HCT116 (cell line): Measurements from ENCODE around the gene DDX24. TPM values are rescaled to one million over a fixed set of nuclear protein-coding genes. Genes with fewer than 3 reads are reported as not detected.

Experiments used
- ATAC-seq: fragments of 200-7000 bp; cut with Tn5 transposase; 2 replicates; pipeline ENCODE4 v1.9.1; 2020; ENCODE audit warnings: mild to moderate bottlenecking, moderate library complexity
- BruUV-seq: library from RNA; stranded (reverse); fragments of 400-500 nt; replicated peaks from 2 replicates; lab custom pipeline; 2021; lab: Mats Ljungman, UMichigan
- CTCF ChIA-PET: fragments of 300-600 bp; sonication (Branson Sonifier 250); formaldehyde crosslinking; loops from one replicate; lab custom pipeline; 2021; ENCODE audit warnings: antibody characterized with exemption; lab: Charles Lee
- POLR2A ChIA-PET: fragments of 300-600, 350-600 bp; sonication (Branson Sonifier 250); formaldehyde crosslinking; loops from one replicate; lab custom pipeline; 2021; ENCODE audit warnings: antibody characterized with exemption; lab: Charles Lee
- RAD21 ChIA-PET, 2 experiments: fragments of 300-600 bp; sonication (Branson Sonifier 250); formaldehyde crosslinking; loops; one replicate each; lab custom pipeline; 2023; ENCODE audit warnings: low total read pairs in 2 of 2; ENCODE audit not compliant: uncharacterized antibody in 2 of 2, unreplicated experiment in 2 of 2, low non-redundant PET in 1 of 2; lab: Charles Lee
- DNase-seq: peaks from one replicate; pipeline ENCODE4 v3.0.0-alpha.2; 2010; ENCODE audit warnings: low read depth, low spot score
- H2AFZ ChIP-seq: fragments of 200-600 bp; shearing (Covaris generic), sonication (generic); 2 replicates; pipeline ENCODE4 v1.6.1; 2017; ENCODE audit warnings: low read depth, mixed run types, mixed read lengths, antibody characterized with exemption, low read length; ENCODE audit not compliant: poor library complexity, severe bottlenecking
- H3K27ac ChIP-seq: 2 replicates; pipeline ENCODE4 v1.5.1; 2012; ENCODE audit warnings: low read depth, low read length
- H3K27me3 ChIP-seq: fragments of 200-600 bp; sonication (generic); 2 replicates; pipeline ENCODE4 v1.6.1; 2016; ENCODE audit warnings: mixed run types, low read length, mixed read lengths; ENCODE audit not compliant: insufficient read depth
- H3K36me3 ChIP-seq, 2 experiments: fragments of 200-500 bp in 1 of 2; fragments of 200-600 bp in 1 of 2; sonication (Bioruptor generic) in 1 of 2; sonication (generic) in 1 of 2; 2 replicates each; pipeline versions ENCODE4 v1.5.1 to v1.6.1; 2014 to 2016; ENCODE audit warnings: low read length in 2 of 2, inconsistent platforms in 1 of 2, mixed read lengths in 1 of 2, mixed run types in 1 of 2; ENCODE audit not compliant: insufficient read depth in 2 of 2, control insufficient read depth in 1 of 2
- H3K4me1 ChIP-seq, 2 experiments: fragments of 200-600 bp in 1 of 2; sonication (generic) in 1 of 2; 2 replicates each; pipeline versions ENCODE4 v1.5.1 to v1.6.1; 2012 to 2017; ENCODE audit warnings: low read length in 2 of 2, inconsistent platforms in 1 of 2, mild to moderate bottlenecking in 1 of 2, mixed read lengths in 1 of 2, mixed run types in 1 of 2, moderate library complexity in 1 of 2; ENCODE audit not compliant: insufficient read depth in 2 of 2, control insufficient read depth in 1 of 2
- H3K4me2 ChIP-seq: fragments of 200-600 bp; sonication (generic); 2 replicates; pipeline ENCODE4 v1.6.1; 2017; ENCODE audit warnings: mixed run types, low read length, mixed read lengths
- H3K4me3 ChIP-seq, 2 experiments: fragments of 200-600 bp in 1 of 2; sonication (generic) in 1 of 2; replicated peaks in 1 of 2; 2 replicates each; pipeline ENCODE4 v1.5.1; 2011 to 2016; ENCODE audit warnings: low read length in 2 of 2, control low read depth in 1 of 2, low read depth in 1 of 2, mild to moderate bottlenecking in 1 of 2, mixed read lengths in 1 of 2, mixed run types in 1 of 2
- H3K79me2 ChIP-seq: fragments of 200-600 bp; sonication (generic); 2 replicates; pipeline ENCODE4 v1.6.1; 2017; ENCODE audit warnings: mild to moderate bottlenecking, mixed run types, low read length, moderate library complexity, mixed read lengths; ENCODE audit not compliant: insufficient read depth
- H3K9ac ChIP-seq: fragments of 200-600 bp; sonication (generic); 2 replicates; pipeline ENCODE4 v1.6.1; 2016; ENCODE audit warnings: low read length, mixed read lengths
- H3K9me2 ChIP-seq: fragments of 200-600 bp; sonication (generic), shearing (Covaris generic); 2 replicates; pipeline ENCODE4 v1.6.1; 2017; ENCODE audit warnings: mixed run types, mild to moderate bottlenecking, moderate library complexity; ENCODE audit not compliant: insufficient read depth
- H3K9me3 ChIP-seq, 2 experiments: fragments of 200-500 bp in 1 of 2; fragments of 200-600 bp in 1 of 2; sonication (Bioruptor generic) in 1 of 2; sonication (generic) in 1 of 2; 2 replicates each; pipeline ENCODE4 v1.6.1; 2014 to 2017; ENCODE audit warnings: low read length in 2 of 2, mixed read lengths in 2 of 2, inconsistent platforms in 1 of 2, low read depth in 1 of 2, mild to moderate bottlenecking in 1 of 2, mixed run types in 1 of 2, moderate library complexity in 1 of 2; ENCODE audit not compliant: control insufficient read depth in 1 of 2, insufficient read depth in 1 of 2
- H4K20me1 ChIP-seq: fragments of 200-600 bp; sonication (generic), shearing (Covaris generic); 2 replicates; pipeline ENCODE4 v1.6.1; 2017; ENCODE audit warnings: mixed run types, mild to moderate bottlenecking, moderate library complexity; ENCODE audit not compliant: insufficient read depth
- ATF3 ChIP-seq: IDR thresholded peaks from 2 replicates; pipeline ENCODE4 v1.6.1; 2012
- CBX3 ChIP-seq: IDR thresholded peaks from 2 replicates; pipeline ENCODE4 v1.6.1; 2012; ENCODE audit warnings: low read depth
- CEBPB ChIP-seq: IDR thresholded peaks from 2 replicates; pipeline ENCODE4 v1.6.1; 2012; ENCODE audit warnings: low read depth
- EGR1 ChIP-seq: IDR thresholded peaks from 2 replicates; pipeline ENCODE4 v1.6.1; 2012; ENCODE audit warnings: low read depth
- ELF1 ChIP-seq: IDR thresholded peaks from 2 replicates; pipeline ENCODE4 v1.6.1; 2012; ENCODE audit warnings: low read depth, borderline replicate concordance
- EZH2 ChIP-seq: fragments of 200-600 bp; sonication (generic); IDR thresholded peaks from 2 replicates; pipeline ENCODE4 v1.6.1; 2017; ENCODE audit warnings: antibody characterized with exemption, mixed run types
- EZH2phosphoT487 ChIP-seq: fragments of 200-600 bp; IDR thresholded peaks from 2 replicates; pipeline ENCODE4 v1.6.1; 2018; ENCODE audit warnings: antibody characterized with exemption, borderline replicate concordance
- FOSL1 ChIP-seq: IDR thresholded peaks from 2 replicates; pipeline ENCODE4 v1.6.1; 2012; ENCODE audit warnings: low read depth
- JUND ChIP-seq: IDR thresholded peaks from 2 replicates; pipeline ENCODE4 v1.6.1; 2012
- POLR2A ChIP-seq: IDR thresholded peaks from 2 replicates; pipeline ENCODE4 v1.7.0; 2011; ENCODE audit warnings: borderline replicate concordance; ENCODE audit not compliant: insufficient read depth, insufficient read length; ENCODE audit errors: extremely low read depth
- POLR2AphosphoS5 ChIP-seq: IDR thresholded peaks from 2 replicates; pipeline ENCODE4 v1.6.1; 2011; ENCODE audit warnings: mild to moderate bottlenecking, low read depth, low read length, moderate library complexity
- SIN3A ChIP-seq: IDR thresholded peaks from 2 replicates; pipeline ENCODE4 v1.6.1; 2012; ENCODE audit warnings: low read depth
- SP1 ChIP-seq: IDR thresholded peaks from 2 replicates; pipeline ENCODE4 v1.6.1; 2012; ENCODE audit warnings: low read depth
- SRF ChIP-seq: IDR thresholded peaks from 2 replicates; pipeline ENCODE4 v1.6.1; 2012; ENCODE audit warnings: low read depth
- YY1 ChIP-seq: IDR thresholded peaks from 2 replicates; pipeline ENCODE4 v1.6.1; 2011; ENCODE audit warnings: low read length, low read depth, moderate library complexity, mild to moderate bottlenecking; ENCODE audit not compliant: insufficient replicate concordance; ENCODE audit errors: extremely low read depth
- ZBTB33 ChIP-seq: IDR thresholded peaks from 2 replicates; pipeline ENCODE4 v1.6.1; 2011; ENCODE audit warnings: mild to moderate bottlenecking, low read length, moderate library complexity; ENCODE audit not compliant: insufficient replicate concordance; ENCODE audit errors: extremely low read depth
- ZNF274 ChIP-seq: fragments of 200-500 bp; sonication (Bioruptor generic); IDR thresholded peaks from 2 replicates; pipeline ENCODE4 v1.6.1; 2014; ENCODE audit warnings: mild to moderate bottlenecking, low read depth, low read length, inconsistent platforms
- intact Hi-C: fragments of 100-400 bp; cut with micrococcal nuclease; formaldehyde crosslinking; loops from 2 replicates; pipeline ENCODE4 v1.10.0; 2022
- total RNA-seq: library from RNA; stranded (reverse); gene quantifications from one replicate; pipeline ENCODE4 v1.2.1, GENCODE V29; 2021; ENCODE audit not compliant: unreplicated experiment
- TF ChIP-seq, protein P1 (sequence below), 3 experiments: fragments of 200-600 bp in 1 of 3; sonication (generic) in 1 of 3; IDR thresholded peaks in 2 of 3; conservative IDR thresholded peaks in 1 of 3; 2 replicates each; pipeline ENCODE4 v1.5.1; 2012 to 2017; ENCODE audit warnings: low read depth in 2 of 3, low read length in 2 of 3, antibody characterized with exemption in 1 of 3, borderline replicate concordance in 1 of 3, control low read depth in 1 of 3, mild to moderate bottlenecking in 1 of 3, mixed read lengths in 1 of 3, mixed run types in 1 of 3, moderate library complexity in 1 of 3; ENCODE audit not compliant: insufficient read depth in 1 of 3
- TF ChIP-seq, protein P2 (sequence below): IDR thresholded peaks from 2 replicates; pipeline ENCODE4 v1.6.1; 2012

DDX24 gene
- total RNA-seq, 1 experiment from 2014 or later = 169 TPM

DNA sequence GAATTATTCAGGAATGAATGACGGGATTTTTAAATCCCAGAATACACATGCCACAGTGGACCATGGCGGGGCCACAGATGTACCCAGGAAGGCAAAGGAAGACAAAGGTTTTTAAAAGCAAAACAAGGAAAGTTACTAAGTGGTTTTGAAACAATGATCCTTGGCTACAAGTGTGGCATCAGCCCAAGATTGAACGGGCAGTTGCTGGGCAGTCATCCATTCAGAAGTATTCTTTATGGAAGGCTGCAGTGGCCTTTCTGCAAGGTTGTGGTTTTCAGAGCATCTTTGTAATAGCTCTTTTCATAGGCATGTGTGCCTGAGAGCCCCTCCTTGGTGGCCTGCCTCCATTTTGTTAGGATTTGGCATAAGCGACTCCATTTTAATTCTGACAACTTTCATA, 16.1 kb upstream of the DDX24 start:
- no peak overlapping the region for H3K4me2 ChIP-seq
- H3K27me3 ChIP-seq = no peaks in the 10 kb centered on the region
- no peak overlapping the region for H2AFZ ChIP-seq
- CTCF ChIA-PET = no interaction called here
- TF ChIP-seq, protein P1, sequence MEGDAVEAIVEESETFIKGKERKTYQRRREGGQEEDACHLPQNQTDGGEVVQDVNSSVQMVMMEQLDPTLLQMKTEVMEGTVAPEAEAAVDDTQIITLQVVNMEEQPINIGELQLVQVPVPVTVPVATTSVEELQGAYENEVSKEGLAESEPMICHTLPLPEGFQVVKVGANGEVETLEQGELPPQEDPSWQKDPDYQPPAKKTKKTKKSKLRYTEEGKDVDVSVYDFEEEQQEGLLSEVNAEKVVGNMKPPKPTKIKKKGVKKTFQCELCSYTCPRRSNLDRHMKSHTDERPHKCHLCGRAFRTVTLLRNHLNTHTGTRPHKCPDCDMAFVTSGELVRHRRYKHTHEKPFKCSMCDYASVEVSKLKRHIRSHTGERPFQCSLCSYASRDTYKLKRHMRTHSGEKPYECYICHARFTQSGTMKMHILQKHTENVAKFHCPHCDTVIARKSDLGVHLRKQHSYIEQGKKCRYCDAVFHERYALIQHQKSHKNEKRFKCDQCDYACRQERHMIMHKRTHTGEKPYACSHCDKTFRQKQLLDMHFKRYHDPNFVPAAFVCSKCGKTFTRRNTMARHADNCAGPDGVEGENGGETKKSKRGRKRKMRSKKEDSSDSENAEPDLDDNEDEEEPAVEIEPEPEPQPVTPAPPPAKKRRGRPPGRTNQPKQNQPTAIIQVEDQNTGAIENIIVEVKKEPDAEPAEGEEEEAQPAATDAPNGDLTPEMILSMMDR (IDR thresholded peaks at IDR 0.05 in 2 of 3, conservative IDR thresholded peaks at IDR 0.05 in 1 of 3; ENCODE audit: borderline replicate concordance in 1 of 3, insufficient read depth in 1 of 3, low read depth in 2 of 3, low read length in 2 of 3) = no peak
- TF ChIP-seq FOSL1 = no peak
- TF ChIP-seq CBX3 = no peak
- no peak for TF ChIP-seq EZH2
- TF ChIP-seq YY1 = no peak
- TF ChIP-seq EZH2phosphoT487 = no peak
- TF ChIP-seq POLR2A = no peak
- no peak for TF ChIP-seq ZBTB33
- TF ChIP-seq JUND = no peak
- TF ChIP-seq SP1 = no peak
- no peak for TF ChIP-seq EGR1
- TF ChIP-seq CEBPB = no peak
- TF ChIP-seq ATF3 = no peak
- no peak for TF ChIP-seq POLR2AphosphoS5
- no peak for TF ChIP-seq ELF1
- TF ChIP-seq SIN3A = no peak
- TF ChIP-seq, protein P2, sequence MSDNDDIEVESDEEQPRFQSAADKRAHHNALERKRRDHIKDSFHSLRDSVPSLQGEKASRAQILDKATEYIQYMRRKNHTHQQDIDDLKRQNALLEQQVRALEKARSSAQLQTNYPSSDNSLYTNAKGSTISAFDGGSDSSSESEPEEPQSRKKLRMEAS = no peak
- no peak for TF ChIP-seq ZNF274
- no peak for TF ChIP-seq SRF
- TF ChIP-seq, all 23 proteins: peak for 0
- no peaks in the 10 kb centered on the region for H3K9me3 ChIP-seq
- no peak overlapping the region for H3K27ac ChIP-seq
- ATAC-seq = no peak
- no peak for DNase-seq
- no TSS peak for BruUV-seq
- H3K4me3 ChIP-seq = no peak overlapping the region
- intact Hi-C loops = no loop called here
- H3K36me3 ChIP-seq = no peaks in the 10 kb centered on the region
- no peaks in the 10 kb centered on the region for H4K20me1 ChIP-seq
- no peaks in the 10 kb centered on the region for H3K9me2 ChIP-seq
- ChIA-PET RAD21 (no interaction called here), POLR2A (no interaction called here)
- H3K9ac ChIP-seq = no peak overlapping the region
- H3K4me1 ChIP-seq = no peaks in the 10 kb centered on the region; a peak in 1 of 4 replicates
- H3K79me2 ChIP-seq = no peaks in the 10 kb centered on the region
